HL-60 (cell line): Measurements from ENCODE around the gene TRIO.

Experiments
- POLR2AphosphoS5 ChIP-seq: IDR thresholded peaks from 2 replicates; pipeline ENCODE4 v1.6.1; 2012; ENCODE audit warnings: low read depth
- TF ChIP-seq, protein P1 (sequence below): IDR thresholded peaks from one replicate; pipeline ENCODE4 v1.5.1; 2011; ENCODE audit warnings: low read length, control low read depth, inconsistent platforms; ENCODE audit not compliant: insufficient read depth

DNA sequence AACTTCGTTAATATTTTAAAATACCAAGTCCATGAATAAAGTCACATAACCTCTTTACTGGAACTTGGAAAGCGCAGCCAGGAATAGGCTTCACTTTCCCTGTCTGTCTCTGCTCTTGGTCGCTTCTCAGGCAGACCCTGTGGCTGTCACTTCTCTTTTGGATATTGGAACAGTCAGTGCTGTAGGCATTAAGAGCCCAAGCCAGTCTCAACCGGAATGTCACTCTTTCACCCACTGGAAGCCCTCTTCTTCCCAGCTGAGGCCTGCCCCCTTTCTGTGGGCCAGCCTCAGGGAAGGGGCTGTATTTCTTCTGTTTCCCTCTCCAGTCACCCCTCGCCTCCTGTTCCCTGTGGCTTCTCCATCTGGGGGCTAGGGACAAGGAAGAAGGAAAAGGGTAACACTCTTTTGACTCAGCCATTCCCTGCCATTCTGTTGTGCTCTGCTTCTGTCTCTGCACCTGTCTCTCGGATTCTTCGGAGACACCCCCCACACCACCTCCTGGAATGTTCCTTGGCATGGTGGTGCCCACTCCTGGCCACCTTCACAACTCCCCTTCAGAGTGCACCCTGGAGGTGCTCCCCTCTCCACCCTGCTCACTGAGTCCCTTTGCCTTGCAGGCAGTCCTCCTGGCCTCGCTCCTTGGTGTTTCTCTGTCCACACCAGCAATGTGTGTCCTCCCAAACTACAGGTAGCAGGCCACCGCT lies 103.4 kb downstream of the TRIO start:
- TF ChIP-seq, protein P1, sequence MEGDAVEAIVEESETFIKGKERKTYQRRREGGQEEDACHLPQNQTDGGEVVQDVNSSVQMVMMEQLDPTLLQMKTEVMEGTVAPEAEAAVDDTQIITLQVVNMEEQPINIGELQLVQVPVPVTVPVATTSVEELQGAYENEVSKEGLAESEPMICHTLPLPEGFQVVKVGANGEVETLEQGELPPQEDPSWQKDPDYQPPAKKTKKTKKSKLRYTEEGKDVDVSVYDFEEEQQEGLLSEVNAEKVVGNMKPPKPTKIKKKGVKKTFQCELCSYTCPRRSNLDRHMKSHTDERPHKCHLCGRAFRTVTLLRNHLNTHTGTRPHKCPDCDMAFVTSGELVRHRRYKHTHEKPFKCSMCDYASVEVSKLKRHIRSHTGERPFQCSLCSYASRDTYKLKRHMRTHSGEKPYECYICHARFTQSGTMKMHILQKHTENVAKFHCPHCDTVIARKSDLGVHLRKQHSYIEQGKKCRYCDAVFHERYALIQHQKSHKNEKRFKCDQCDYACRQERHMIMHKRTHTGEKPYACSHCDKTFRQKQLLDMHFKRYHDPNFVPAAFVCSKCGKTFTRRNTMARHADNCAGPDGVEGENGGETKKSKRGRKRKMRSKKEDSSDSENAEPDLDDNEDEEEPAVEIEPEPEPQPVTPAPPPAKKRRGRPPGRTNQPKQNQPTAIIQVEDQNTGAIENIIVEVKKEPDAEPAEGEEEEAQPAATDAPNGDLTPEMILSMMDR: no peak
- no peak for TF ChIP-seq POLR2AphosphoS5
